ENCODE data around the gene DMRTC2. TPM values are rescaled to one million over a fixed set of nuclear protein-coding genes. Genes with fewer than 3 reads are reported as not detected.

Gene DMRTC2
- total RNA-seq, 1 donor from 2014 or later: not detected

GRCh38 chr19:41811036-41811435 is 33.8 kb upstream of the DMRTC2 start:
- TF ChIP-seq, protein P1, sequence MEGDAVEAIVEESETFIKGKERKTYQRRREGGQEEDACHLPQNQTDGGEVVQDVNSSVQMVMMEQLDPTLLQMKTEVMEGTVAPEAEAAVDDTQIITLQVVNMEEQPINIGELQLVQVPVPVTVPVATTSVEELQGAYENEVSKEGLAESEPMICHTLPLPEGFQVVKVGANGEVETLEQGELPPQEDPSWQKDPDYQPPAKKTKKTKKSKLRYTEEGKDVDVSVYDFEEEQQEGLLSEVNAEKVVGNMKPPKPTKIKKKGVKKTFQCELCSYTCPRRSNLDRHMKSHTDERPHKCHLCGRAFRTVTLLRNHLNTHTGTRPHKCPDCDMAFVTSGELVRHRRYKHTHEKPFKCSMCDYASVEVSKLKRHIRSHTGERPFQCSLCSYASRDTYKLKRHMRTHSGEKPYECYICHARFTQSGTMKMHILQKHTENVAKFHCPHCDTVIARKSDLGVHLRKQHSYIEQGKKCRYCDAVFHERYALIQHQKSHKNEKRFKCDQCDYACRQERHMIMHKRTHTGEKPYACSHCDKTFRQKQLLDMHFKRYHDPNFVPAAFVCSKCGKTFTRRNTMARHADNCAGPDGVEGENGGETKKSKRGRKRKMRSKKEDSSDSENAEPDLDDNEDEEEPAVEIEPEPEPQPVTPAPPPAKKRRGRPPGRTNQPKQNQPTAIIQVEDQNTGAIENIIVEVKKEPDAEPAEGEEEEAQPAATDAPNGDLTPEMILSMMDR (IDR thresholded peaks at IDR 0.05; ENCODE audit: unreplicated experiment): no peak
- no peaks in the 10 kb centered on the region for H3K27me3 Mint-ChIP-seq (ENCODE audit: low read depth)
- DNase-seq (ENCODE audit: low spot score in 2 of 2, unreplicated experiment in 2 of 2): no peak
- H3K27ac Mint-ChIP-seq: no peak overlapping the region
- peaks cover 39% of the 10 kb centered on the region for H3K9me3 Mint-ChIP-seq
- H3K36me3 Mint-ChIP-seq: no peaks in the 10 kb centered on the region
- no peaks in the 10 kb centered on the region for H3K4me1 Mint-ChIP-seq
- H3K4me3 Mint-ChIP-seq: no peak overlapping the region

- Mint-ChIP-seq H3K27me3 (ENCODE audit: low read depth) (no peaks in the 10 kb centered on the region), H3K4me1 (no peaks in the 10 kb centered on the region), H3K36me3 (no peaks in the 10 kb centered on the region), H3K4me3 (no peak overlapping the region), H3K27ac (no peak overlapping the region), H3K9me3 (peaks cover 39% of the 10 kb centered on the region)
- no peak for DNase-seq (ENCODE audit: low spot score in 2 of 2, unreplicated experiment in 2 of 2)
- TF ChIP-seq, protein P1 (IDR thresholded peaks at IDR 0.05; ENCODE audit: unreplicated experiment): no peak
Measured at GRCh38 chr19:41811981-41812380, 32.9 kb upstream of the DMRTC2 start.

DNA sequence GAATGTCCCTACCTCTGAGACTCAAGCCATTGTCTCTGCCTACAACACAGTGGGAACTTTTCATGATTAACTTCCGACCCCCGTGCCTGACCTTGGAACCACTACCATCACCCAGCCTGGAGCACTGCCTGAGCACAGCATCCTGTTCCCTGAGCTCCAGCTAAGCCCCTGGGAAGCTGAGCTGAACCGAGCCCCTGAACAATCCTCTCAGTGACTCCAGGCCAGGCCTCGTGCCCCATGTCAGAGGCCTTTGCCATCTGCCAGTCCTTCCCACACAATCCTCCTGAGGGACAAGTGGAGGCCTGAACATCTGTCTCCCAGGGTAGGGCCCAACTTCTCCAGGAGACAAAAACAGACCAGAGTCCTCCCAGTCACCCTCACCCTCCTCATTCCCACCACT is 30.9 kb upstream of the DMRTC2 start:
- Mint-ChIP-seq H3K9me3 (peaks cover 38% of the 10 kb centered on the region), H3K36me3 (no peaks in the 10 kb centered on the region), H3K4me1 (no peaks in the 10 kb centered on the region), H3K27ac (no peak overlapping the region), H3K4me3 (no peak overlapping the region), H3K27me3 (ENCODE audit: low read depth) (no peaks in the 10 kb centered on the region)
- no peak for DNase-seq (ENCODE audit: low spot score in 2 of 2, unreplicated experiment in 2 of 2)
- TF ChIP-seq, protein P1 (IDR thresholded peaks at IDR 0.05; ENCODE audit: unreplicated experiment): no peak

DNA sequence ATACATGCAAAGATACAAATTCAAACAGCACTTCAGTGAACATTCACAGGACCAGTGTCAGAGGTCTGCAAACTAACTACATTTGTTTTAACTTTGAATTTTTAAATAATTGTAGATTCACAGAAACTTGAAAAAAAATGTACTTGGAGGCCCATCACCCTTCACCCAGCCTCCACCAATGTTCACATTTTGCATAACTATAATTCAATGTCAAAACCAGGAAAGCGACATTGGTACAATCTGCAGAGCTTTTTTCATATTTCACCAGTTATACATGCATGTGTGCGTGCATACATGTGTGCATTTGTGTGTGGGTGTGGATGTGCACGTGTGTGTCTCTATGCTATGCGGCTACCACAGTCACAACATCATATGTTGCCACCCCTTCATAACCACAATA is 29.5 kb upstream of the DMRTC2 start:
- H3K9me3 Mint-ChIP-seq: peaks cover 39% of the 10 kb centered on the region
- H3K36me3 Mint-ChIP-seq: no peaks in the 10 kb centered on the region
- no peak overlapping the region for H3K4me3 Mint-ChIP-seq

GRCh38 chr19:41816761-41817160 is 28.1 kb upstream of the DMRTC2 start:
- DNase-seq (ENCODE audit: low spot score in 2 of 2, unreplicated experiment in 2 of 2): no peak
- Mint-ChIP-seq H3K4me3 (no peak overlapping the region), H3K36me3 (peaks cover 3% of the 10 kb centered on the region), H3K27ac (no peak overlapping the region), H3K4me1 (no peaks in the 10 kb centered on the region), H3K9me3 (peaks cover 44% of the 10 kb centered on the region), H3K27me3 (ENCODE audit: low read depth) (no peaks in the 10 kb centered on the region)
- TF ChIP-seq, protein P1 (IDR thresholded peaks at IDR 0.05; ENCODE audit: unreplicated experiment): no peak

More for the DNA sequence above, 29.5 kb upstream of the DMRTC2 start:
- DNase-seq (ENCODE audit: low spot score in 2 of 2, unreplicated experiment in 2 of 2): no peak
- TF ChIP-seq, protein P1 (IDR thresholded peaks at IDR 0.05; ENCODE audit: unreplicated experiment): no peak
- Mint-ChIP-seq H3K27ac (no peak overlapping the region), H3K27me3 (ENCODE audit: low read depth) (no peaks in the 10 kb centered on the region), H3K4me1 (no peaks in the 10 kb centered on the region)

Measured in mesothelial cell of epicardium (in vitro differentiated cells).